HFF-Myc (cell line): ENCODE measurements around the gene CEBPZ.

ENCODE experiments used
- DNase-seq: peaks from one replicate; pipeline ENCODE4 v3.0.0-alpha.2; 2011; ENCODE audit warnings: low read depth; ENCODE audit errors: extremely low read depth
- H3K4me3 ChIP-seq: replicated peaks from 2 replicates; pipeline ENCODE4 v1.5.1; 2011; ENCODE audit warnings: low read depth, mild to moderate bottlenecking, control low read depth, low read length
- CTCF ChIP-seq: IDR thresholded peaks from 2 replicates; pipeline ENCODE4 v1.5.1; 2012; ENCODE audit warnings: mild to moderate bottlenecking, low read depth, low read length, control low read depth; ENCODE audit errors: missing control alignments

The CEBPZ gene

DNA sequence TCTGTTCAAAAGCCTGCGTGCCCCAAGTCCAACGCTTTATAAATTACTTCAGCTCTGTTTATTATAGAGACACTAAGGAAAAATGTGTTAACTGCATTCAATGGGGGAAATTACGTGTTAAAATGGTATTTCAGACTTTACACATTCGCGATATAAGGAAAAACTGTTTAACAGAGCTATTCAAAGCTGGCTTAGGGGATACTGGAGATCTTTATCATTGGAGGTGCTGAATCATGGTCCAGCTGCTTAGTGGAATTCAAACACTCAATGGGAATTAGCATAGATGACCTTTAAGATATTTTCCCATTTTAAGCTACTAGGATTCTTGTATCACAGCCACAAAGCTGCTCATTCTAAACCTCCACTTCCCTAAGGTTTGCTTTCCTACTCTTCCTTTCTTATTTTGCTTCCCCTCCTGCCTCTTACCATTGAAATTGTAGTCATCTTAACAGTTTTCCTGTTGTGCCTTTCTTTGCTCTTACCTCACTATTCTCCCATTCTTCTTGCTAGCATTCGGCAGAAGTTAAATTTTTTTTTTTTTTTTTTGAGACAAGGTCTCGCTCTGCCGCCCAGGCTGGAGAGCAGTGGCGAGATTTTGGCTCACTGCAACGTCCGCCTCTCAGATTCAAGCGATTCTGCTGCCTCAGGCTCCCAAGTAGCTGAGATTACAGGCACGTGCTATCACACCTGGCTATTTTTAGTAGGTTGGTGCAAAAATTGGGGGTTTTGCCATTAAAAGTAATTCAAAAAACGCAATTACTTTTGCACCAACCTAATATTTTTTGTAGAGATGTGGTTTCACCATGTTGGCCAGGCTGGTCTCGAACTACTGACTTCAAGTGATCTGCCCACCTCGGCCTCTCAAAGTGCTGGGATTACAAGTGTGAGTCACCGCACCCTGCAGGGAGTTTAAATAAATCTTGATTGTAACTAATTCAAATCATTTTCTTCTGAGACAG is 49.4 kb downstream of the CEBPZ start:
- DNase-seq, result no peak
- H3K4me3 ChIP-seq, result no peak overlapping the region
- TF ChIP-seq CTCF, result no peak

DNA sequence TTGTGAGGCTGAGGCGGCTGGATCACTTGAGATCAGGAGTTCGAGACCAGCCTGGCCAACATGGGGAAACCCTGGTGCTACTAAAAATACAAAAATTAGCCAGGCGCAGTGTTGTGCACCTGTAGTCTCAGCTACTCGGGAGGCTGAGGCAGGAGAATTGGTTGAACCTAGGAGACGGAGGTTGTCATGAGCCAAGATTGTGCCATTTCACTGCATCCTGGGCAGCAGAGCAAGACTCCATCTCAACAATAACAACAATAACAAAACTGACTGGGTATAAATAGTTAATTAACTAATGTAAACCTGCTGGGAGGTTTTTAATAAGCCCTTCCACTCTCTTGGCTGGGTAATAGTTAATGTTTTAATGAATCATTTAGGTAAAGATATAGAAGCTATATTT is 50.8 kb downstream of the CEBPZ start:
- H3K4me3 ChIP-seq, result no peak overlapping the region
- TF ChIP-seq CTCF, result no peak

GRCh38 chr2:37180006-37180639 is 51.3 kb downstream of the CEBPZ start:
- no peak for TF ChIP-seq CTCF
- no peak overlapping the region for H3K4me3 ChIP-seq
- no peak for DNase-seq

More for the DNA sequence above, 50.8 kb downstream of the CEBPZ start:
- DNase-seq, result no peak

DNA sequence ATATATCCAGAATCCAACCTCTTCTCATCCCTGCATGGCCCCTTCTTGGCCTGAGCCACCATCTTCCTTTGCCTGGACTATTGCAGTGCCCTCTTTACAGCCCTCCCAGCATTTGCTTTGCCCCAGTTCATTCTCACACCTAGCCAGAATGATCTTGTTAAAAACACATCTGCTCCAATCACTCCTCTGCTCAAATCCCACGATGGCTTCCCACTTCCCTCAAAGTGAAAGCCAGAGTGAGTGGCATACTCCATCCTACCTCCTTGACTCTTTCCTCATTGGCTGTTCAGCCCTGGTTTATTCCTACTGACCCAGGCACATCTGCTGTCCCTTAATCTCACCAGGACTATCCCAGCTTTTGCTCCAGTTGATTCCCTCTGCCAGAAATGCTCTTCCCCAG is 57.7 kb downstream of the CEBPZ start:
- no peak overlapping the region for H3K4me3 ChIP-seq
- DNase-seq, result no peak
- TF ChIP-seq CTCF, result no peak

DNA sequence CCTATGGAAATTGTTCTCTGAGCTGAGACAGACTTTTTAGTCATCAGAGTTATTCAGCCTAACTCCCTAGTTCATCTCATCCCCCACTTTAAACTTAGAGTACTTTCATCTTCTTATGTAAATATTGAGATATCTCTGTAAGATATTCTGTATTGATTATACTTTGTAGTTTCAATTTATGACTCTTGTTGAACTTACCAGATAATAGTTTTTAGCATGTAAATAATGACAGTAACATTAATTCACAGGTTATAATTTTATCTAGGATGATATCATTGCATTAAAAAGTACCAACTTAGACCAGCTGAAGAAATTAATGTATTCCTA is 59.8 kb downstream of the CEBPZ start:
- no peak overlapping the region for H3K4me3 ChIP-seq
- no peak for DNase-seq
- TF ChIP-seq CTCF, result no peak

GRCh38 chr2:37168217-37168981 is 63.0 kb downstream of the CEBPZ start:
- TF ChIP-seq CTCF, result peak; percentile 80
- H3K4me3 ChIP-seq, result no peak overlapping the region
- no peak for DNase-seq
